Measurements from ENCODE around the gene SULF2. TPM values are rescaled to one million over a fixed set of nuclear protein-coding genes. Genes with fewer than 3 reads are reported as not detected.

SULF2 gene
- total and polyA plus RNA-seq, 2 of the 13 experiments (the other 11 are each of a cell fraction or from before 2014, with no cell fraction given): 7.2 to 50.9 TPM

DNA sequence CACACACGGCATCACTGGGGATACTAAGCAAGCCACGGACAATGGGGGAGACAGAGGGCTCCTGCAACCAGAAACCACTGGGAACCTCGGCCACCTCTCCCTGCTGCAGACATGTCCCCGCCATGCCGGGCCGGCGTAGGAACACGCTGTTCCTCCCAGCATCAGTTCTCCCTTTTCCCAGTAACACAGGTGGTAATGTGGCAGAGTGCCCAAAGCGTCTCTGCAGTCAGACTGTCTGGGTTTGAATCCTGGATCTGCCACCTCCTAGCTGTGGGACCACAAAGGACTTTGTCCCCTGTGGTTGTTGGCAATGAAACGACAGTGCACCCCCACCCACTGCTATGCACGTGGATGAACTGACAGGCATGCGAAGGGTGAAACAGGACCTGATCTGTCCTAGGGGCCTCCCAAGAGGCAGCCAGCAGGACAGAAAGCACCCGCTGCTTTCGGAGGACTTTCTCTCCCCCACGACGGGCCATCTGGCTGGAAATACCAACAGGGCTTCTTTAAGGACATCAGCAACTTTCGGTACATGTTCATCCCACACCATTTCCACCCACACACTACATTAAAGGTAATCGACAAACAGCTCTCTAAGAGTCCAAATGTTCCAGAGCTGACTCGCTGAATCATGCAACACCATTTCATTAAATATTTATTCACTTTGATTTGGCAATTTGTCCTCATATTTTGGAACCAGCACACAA lies 74.1 kb downstream of the SULF2 start (continued):
- TF ChIP-seq, protein P1, sequence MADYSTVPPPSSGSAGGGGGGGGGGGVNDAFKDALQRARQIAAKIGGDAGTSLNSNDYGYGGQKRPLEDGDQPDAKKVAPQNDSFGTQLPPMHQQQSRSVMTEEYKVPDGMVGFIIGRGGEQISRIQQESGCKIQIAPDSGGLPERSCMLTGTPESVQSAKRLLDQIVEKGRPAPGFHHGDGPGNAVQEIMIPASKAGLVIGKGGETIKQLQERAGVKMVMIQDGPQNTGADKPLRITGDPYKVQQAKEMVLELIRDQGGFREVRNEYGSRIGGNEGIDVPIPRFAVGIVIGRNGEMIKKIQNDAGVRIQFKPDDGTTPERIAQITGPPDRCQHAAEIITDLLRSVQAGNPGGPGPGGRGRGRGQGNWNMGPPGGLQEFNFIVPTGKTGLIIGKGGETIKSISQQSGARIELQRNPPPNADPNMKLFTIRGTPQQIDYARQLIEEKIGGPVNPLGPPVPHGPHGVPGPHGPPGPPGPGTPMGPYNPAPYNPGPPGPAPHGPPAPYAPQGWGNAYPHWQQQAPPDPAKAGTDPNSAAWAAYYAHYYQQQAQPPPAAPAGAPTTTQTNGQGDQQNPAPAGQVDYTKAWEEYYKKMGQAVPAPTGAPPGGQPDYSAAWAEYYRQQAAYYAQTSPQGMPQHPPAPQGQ (CRISPR knock-in tag; IDR thresholded peaks at IDR 0.05; ENCODE audit: borderline replicate concordance): no peak
- TF ChIP-seq NBN (conservative IDR thresholded peaks at IDR 0.05) (no peak), RNF2 (conservative IDR thresholded peaks at IDR 0.05; ENCODE audit: low read depth) (peak; percentile 86), HOXA9 (CRISPR knock-in tag; IDR thresholded peaks at IDR 0.05; ENCODE audit: borderline replicate concordance) (no peak), ZNF292 (CRISPR knock-in tag; IDR thresholded peaks at IDR 0.05; ENCODE audit: borderline replicate concordance, low read depth) (peak; percentile 96; the same call in 1 of the 2 replicates), PAWR (CRISPR knock-in tag; IDR thresholded peaks at IDR 0.05; ENCODE audit: borderline replicate concordance) (no peak), SRY (CRISPR knock-in tag; IDR thresholded peaks at IDR 0.05) (no peak), ADNP (CRISPR knock-in tag; IDR thresholded peaks at IDR 0.05) (0 out of 2 replicates have a peak, but pooled peaks have one; percentile 46), GFI1 (CRISPR knock-in tag; IDR thresholded peaks at IDR 0.05; ENCODE audit: borderline replicate concordance) (0 out of 2 replicates have a peak, but pooled peaks have one; percentile 57), ZNF205 (CRISPR knock-in tag; IDR thresholded peaks at IDR 0.05) (peak; percentile 89), ZBTB42 (CRISPR knock-in tag; IDR thresholded peaks at IDR 0.05) (0 out of 2 replicates have a peak, but pooled peaks have one; percentile 68), ZNF782 (CRISPR knock-in tag; IDR thresholded peaks at IDR 0.05; ENCODE audit: borderline replicate concordance) (no peak), KLF12 (CRISPR knock-in tag; IDR thresholded peaks at IDR 0.05; ENCODE audit: borderline replicate concordance) (no peak), KLF13 (CRISPR knock-in tag; IDR thresholded peaks at IDR 0.05) (no peak), ZNF816 (CRISPR knock-in tag; IDR thresholded peaks at IDR 0.05; ENCODE audit: borderline replicate concordance) (no peak)
- TF ChIP-seq, protein P2, sequence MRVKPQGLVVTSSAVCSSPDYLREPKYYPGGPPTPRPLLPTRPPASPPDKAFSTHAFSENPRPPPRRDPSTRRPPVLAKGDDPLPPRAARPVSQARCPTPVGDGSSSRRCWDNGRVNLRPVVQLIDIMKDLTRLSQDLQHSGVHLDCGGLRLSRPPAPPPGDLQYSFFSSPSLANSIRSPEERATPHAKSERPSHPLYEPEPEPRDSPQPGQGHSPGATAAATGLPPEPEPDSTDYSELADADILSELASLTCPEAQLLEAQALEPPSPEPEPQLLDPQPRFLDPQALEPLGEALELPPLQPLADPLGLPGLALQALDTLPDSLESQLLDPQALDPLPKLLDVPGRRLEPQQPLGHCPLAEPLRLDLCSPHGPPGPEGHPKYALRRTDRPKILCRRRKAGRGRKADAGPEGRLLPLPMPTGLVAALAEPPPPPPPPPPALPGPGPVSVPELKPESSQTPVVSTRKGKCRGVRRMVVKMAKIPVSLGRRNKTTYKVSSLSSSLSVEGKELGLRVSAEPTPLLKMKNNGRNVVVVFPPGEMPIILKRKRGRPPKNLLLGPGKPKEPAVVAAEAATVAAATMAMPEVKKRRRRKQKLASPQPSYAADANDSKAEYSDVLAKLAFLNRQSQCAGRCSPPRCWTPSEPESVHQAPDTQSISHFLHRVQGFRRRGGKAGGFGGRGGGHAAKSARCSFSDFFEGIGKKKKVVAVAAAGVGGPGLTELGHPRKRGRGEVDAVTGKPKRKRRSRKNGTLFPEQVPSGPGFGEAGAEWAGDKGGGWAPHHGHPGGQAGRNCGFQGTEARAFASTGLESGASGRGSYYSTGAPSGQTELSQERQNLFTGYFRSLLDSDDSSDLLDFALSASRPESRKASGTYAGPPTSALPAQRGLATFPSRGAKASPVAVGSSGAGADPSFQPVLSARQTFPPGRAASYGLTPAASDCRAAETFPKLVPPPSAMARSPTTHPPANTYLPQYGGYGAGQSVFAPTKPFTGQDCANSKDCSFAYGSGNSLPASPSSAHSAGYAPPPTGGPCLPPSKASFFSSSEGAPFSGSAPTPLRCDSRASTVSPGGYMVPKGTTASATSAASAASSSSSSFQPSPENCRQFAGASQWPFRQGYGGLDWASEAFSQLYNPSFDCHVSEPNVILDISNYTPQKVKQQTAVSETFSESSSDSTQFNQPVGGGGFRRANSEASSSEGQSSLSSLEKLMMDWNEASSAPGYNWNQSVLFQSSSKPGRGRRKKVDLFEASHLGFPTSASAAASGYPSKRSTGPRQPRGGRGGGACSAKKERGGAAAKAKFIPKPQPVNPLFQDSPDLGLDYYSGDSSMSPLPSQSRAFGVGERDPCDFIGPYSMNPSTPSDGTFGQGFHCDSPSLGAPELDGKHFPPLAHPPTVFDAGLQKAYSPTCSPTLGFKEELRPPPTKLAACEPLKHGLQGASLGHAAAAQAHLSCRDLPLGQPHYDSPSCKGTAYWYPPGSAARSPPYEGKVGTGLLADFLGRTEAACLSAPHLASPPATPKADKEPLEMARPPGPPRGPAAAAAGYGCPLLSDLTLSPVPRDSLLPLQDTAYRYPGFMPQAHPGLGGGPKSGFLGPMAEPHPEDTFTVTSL (CRISPR knock-in tag; IDR thresholded peaks at IDR 0.05; ENCODE audit: borderline replicate concordance): peak; percentile 29; the same call in 1 of the 2 replicates
- TF ChIP-seq, protein P3, sequence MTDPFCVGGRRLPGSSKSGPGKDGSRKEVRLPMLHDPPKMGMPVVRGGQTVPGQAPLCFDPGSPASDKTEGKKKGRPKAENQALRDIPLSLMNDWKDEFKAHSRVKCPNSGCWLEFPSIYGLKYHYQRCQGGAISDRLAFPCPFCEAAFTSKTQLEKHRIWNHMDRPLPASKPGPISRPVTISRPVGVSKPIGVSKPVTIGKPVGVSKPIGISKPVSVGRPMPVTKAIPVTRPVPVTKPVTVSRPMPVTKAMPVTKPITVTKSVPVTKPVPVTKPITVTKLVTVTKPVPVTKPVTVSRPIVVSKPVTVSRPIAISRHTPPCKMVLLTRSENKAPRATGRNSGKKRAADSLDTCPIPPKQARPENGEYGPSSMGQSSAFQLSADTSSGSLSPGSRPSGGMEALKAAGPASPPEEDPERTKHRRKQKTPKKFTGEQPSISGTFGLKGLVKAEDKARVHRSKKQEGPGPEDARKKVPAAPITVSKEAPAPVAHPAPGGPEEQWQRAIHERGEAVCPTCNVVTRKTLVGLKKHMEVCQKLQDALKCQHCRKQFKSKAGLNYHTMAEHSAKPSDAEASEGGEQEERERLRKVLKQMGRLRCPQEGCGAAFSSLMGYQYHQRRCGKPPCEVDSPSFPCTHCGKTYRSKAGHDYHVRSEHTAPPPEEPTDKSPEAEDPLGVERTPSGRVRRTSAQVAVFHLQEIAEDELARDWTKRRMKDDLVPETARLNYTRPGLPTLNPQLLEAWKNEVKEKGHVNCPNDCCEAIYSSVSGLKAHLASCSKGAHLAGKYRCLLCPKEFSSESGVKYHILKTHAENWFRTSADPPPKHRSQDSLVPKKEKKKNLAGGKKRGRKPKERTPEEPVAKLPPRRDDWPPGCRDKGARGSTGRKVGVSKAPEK (CRISPR knock-in tag; IDR thresholded peaks at IDR 0.05; ENCODE audit: borderline replicate concordance): 0 out of 2 replicates have a peak, but pooled peaks have one; percentile 14
- TF ChIP-seq, protein P4, sequence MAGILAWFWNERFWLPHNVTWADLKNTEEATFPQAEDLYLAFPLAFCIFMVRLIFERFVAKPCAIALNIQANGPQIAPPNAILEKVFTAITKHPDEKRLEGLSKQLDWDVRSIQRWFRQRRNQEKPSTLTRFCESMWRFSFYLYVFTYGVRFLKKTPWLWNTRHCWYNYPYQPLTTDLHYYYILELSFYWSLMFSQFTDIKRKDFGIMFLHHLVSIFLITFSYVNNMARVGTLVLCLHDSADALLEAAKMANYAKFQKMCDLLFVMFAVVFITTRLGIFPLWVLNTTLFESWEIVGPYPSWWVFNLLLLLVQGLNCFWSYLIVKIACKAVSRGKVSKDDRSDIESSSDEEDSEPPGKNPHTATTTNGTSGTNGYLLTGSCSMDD (CRISPR knock-in tag; IDR thresholded peaks at IDR 0.05): no peak

Measured in HepG2 (cell line).